GM13976 (cell line): ENCODE results near the gene NDUFA3.
"Not testable (repeated sequence)": the region's sequence is repeated elsewhere in the genome, so short reads cannot be mapped to it uniquely, and the experiment has no call there.

ENCODE experiments used
- DNase-seq: peaks from one replicate; pipeline ENCODE4 v3.0.0; 2012; ENCODE audit warnings: low spot score
- in situ Hi-C: fragments of 300-500 bp; cut with MboI; formaldehyde crosslinking; loops from one replicate; pipeline ENCODE4 v1.12.0; 2022; ENCODE audit warnings: low sequenced_read_pairs, mixed read lengths, inconsistent platforms; ENCODE audit not compliant: unreplicated experiment
- TF ChIP-seq, protein P1 (sequence below): IDR thresholded peaks from 2 replicates; pipeline ENCODE4 v1.5.1; 2012; ENCODE audit warnings: borderline replicate concordance, mild to moderate bottlenecking; ENCODE audit not compliant: insufficient read depth; ENCODE audit errors: extremely low read depth, missing control alignments, control extremely low read depth

NDUFA3 gene

DNA sequence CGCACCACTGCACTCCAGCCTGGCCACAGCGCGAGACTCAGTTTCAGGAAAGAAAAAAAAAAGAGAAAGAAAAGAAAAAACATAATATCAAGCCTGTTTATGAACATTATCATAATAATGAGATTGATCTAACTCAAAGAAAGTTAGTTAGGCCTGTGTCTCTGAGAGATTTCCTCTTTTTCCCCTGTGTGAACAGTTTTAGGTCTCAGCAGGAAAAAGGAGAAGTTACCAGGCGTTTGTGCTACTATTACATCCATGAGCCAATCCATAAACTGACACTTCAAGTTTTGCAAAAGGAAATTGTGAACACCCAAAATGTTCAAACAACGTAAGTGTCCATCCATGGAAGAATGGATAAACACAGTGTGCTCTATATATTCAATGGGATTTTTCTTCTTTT, 25.3 kb upstream of the NDUFA3 start:
- TF ChIP-seq, protein P1, sequence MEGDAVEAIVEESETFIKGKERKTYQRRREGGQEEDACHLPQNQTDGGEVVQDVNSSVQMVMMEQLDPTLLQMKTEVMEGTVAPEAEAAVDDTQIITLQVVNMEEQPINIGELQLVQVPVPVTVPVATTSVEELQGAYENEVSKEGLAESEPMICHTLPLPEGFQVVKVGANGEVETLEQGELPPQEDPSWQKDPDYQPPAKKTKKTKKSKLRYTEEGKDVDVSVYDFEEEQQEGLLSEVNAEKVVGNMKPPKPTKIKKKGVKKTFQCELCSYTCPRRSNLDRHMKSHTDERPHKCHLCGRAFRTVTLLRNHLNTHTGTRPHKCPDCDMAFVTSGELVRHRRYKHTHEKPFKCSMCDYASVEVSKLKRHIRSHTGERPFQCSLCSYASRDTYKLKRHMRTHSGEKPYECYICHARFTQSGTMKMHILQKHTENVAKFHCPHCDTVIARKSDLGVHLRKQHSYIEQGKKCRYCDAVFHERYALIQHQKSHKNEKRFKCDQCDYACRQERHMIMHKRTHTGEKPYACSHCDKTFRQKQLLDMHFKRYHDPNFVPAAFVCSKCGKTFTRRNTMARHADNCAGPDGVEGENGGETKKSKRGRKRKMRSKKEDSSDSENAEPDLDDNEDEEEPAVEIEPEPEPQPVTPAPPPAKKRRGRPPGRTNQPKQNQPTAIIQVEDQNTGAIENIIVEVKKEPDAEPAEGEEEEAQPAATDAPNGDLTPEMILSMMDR, result no peak
- in situ Hi-C loops, result no loop called here
- DNase-seq, result no peak

DNA sequence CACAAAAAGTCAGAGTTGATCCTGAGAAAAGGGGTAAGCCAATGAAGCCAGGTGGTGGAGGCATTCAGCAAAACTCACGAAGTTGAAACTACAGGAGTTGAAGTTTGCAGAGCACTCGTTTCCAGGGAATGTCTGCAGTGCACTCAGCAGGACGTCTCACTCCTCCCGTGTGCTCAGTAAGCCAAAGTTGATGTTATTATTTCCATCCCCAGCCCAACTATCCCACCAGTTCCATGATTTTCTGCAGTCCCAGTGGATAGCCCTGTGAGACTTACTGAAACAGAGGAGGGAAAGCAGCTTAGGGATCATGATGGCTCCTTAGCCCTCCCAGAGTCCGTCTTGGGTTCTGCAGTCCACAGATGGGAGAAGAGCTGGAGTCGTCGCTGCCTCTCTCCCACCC, 21.6 kb upstream of the NDUFA3 start, which contains the start of gene TARM1:
TSS of gene TARM1 (minus strand) at position 334 of the 400 bp plus-strand sequence. CDS start at position 309, 25 bp downstream.
- no peak for DNase-seq
- in situ Hi-C loops, result no loop called here
- TF ChIP-seq, protein P1, result no peak

DNA sequence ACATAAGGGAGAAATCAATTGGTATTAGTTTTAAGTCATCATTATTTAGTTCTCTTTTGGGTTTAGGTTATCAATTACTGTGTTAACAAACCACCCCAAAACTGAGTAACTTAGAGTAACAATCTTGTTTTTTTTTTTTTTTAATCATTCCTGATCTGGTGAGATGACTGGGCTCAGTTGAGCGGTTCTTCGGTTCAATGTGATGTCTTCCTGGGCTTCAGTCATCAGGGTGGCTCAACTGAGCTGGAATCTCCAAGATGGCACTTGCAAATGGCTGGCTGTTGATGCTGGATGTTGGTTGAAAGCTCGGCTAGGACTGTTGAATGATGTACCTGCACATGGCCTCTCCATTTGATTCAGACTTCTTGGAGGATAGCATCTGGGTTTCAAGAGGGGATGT, 18.2 kb upstream of the NDUFA3 start:
- DNase-seq, result no peak
- in situ Hi-C loops, result no loop called here
- TF ChIP-seq, protein P1, result no peak

DNA sequence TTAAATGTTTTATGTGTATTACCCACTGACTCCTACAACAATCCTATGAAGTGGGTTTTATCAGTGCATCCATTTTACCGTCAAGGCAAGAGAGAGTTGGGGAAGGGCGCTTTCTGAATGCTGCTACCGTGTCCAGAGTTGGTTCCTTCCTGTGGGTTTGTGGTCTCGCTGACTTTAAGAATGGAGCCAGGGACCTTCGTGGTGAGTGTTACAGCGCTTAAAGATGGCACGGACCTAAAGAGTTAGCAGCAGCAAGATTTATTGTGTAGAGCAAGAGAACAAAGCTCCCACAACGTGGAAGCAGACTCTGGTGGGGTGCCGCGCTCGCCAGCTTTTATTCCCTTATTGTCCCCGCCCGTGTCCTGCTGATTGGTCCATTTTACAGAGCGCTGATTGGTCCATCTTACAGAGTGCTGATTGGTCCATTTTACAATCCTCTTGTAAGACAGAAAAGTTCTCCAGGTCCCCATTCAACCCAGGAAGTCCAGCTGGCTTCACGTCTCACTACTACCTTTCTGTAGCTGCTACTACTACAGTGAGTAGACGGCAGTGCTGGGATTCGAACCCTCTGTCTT, 8.1 kb upstream of the NDUFA3 start:
- in situ Hi-C loops, result no loop called here
- no peak for DNase-seq
- TF ChIP-seq, protein P1, result no peak

DNA sequence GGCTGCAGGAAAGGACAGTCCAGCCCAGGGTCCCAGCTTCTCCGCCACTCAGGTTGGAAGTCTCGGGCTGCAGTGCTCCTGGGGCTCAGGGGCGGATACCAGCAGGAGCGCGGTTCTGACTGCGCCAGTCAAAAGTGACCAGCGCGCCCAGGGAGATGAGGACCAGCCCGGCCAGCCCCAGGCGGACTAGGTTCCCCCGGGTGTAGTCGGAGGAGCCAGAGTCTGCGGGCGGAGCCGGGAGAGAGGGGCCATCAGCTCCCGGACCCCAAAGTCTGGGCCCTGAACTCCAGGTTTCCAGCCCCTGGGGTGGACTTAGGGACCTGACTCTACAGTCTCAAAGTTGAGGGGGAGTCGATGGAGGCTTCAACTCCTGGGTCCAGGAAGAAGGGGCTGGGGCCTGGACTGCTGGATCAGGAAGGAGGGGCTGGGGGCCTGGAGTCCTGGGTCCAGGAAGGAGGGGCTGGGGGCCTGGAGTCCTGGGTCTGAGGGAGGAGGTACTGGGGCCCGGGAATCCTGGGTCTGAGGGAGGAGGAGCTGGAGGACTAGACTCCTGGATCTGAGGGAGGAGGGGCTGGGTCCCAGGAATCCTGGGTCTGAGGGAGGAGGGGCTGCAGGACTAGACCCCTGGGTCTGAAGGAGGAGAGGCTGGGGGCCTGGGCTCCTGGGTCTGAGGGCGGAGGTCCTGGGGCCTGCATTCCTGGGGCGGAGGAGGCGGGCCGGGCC, 7.4 kb upstream of the NDUFA3 start:
- TF ChIP-seq, protein P1, result no peak
- in situ Hi-C loops, result no loop called here

DNA sequence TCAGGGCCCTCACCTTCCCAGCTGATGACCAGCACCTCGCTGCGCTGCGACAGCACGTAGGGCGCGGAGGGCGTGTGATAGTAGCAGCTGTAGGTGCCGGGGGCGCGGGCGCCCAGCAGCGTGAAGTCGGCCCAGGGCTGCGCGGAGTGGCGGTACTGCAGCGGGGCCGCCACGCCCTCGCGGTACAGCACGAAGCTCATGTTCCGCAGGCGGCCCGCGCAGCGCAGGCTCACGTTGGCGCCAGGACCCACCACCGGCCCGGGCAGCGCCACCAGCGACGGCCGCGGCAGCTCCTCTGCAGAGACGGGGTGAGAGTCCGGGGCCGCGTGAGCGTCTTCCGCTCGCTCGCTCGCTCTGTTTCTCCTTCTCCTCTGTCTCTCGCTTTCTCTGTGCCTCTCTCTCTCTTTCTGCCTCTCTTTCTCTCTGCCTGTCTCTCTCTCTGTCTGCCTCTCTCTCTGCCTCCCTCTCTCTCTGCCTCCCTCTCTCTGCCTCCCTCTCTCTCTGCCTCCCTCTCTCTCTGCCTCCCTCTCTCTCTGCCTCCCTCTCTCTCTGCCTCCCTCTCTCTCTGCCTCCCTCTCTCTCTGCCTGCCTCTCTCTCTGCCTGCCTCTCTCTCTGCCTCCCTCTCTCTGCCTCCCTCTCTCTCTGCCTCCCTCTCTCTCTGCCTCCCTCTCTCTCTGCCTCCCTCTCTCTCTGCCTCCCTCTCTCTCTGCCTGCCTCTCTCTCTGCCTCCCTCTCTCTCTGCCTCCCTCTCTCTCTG, 6.6 kb upstream of the NDUFA3 start:
- in situ Hi-C loops, result not testable (repeated sequence)
- peak; percentile 72 for DNase-seq

More for the DNA sequence above, 7.4 kb upstream of the NDUFA3 start:
- no peak for DNase-seq
